Hematopoietic multipotent progenitor cell treated with erythropoietin and hydrocortisone succinate and interleukin-3 and kit ligand, for 6 days (in vitro differentiated cells): ENCODE results near the gene OR8B8.
"Not testable (repeated sequence)": the region's sequence is repeated elsewhere in the genome, so short reads cannot be mapped to it uniquely, and the experiment has no call there.

Experiments
- DNase-seq: peaks from one replicate; pipeline ENCODE4 v3.0.0-alpha.2; 2015

The OR8B8 gene

GRCh38 chr11:124445646-124446150 is at the start of gene OR8B8:
TSS of gene OR8B8 (minus strand) at chr11:124445696. CDS start at chr11:124441085, 4,611 bp downstream.
- DNase-seq = no peak

- DNase-seq = no peak
These were observed 47.6 kb upstream of the OR8B8 start for GRCh38 chr11:124493016-124493655.

- peak; percentile 8 for DNase-seq
These were observed 37.9 kb upstream of the OR8B8 start for GRCh38 chr11:124483422-124483821.

- peak; percentile 64 for DNase-seq
These were observed 37.1 kb upstream of the OR8B8 start for GRCh38 chr11:124482362-124483147.

GRCh38 chr11:124481365-124482323 is 36.1 kb upstream of the OR8B8 start:
- peak; percentile 79 for DNase-seq

GRCh38 chr11:124479561-124479960 is 34.1 kb upstream of the OR8B8 start:
- DNase-seq = no peak

- no peak for DNase-seq
These were observed 29.8 kb upstream of the OR8B8 start for GRCh38 chr11:124475265-124475664.

GRCh38 chr11:124474779-124475178 is 29.3 kb upstream of the OR8B8 start:
- DNase-seq = no peak

GRCh38 chr11:124474079-124474478 is 28.6 kb upstream of the OR8B8 start:
- no peak for DNase-seq

- DNase-seq = no peak
These were observed 28.0 kb upstream of the OR8B8 start for GRCh38 chr11:124473476-124473875.

GRCh38 chr11:124470561-124471227 is 25.2 kb upstream of the OR8B8 start:
- no peak for DNase-seq

- no peak for DNase-seq
These were observed 22.0 kb upstream of the OR8B8 start for GRCh38 chr11:124467381-124467927.

- DNase-seq = no peak
These were observed 19.9 kb upstream of the OR8B8 start for GRCh38 chr11:124465368-124465767.

GRCh38 chr11:124463990-124464389 is 18.5 kb upstream of the OR8B8 start:
- DNase-seq = no peak

- no peak for DNase-seq
These were observed 17.8 kb upstream of the OR8B8 start for GRCh38 chr11:124463324-124463723.

GRCh38 chr11:124460459-124460858 is 15.0 kb upstream of the OR8B8 start:
- no peak for DNase-seq

- DNase-seq = not testable (repeated sequence)
These were observed 13.9 kb upstream of the OR8B8 start for GRCh38 chr11:124459379-124459778.

GRCh38 chr11:124454552-124454951 is 9.1 kb upstream of the OR8B8 start:
- no peak for DNase-seq

- DNase-seq = no peak
These were observed 1.4 kb upstream of the OR8B8 start for GRCh38 chr11:124446916-124447315.

- DNase-seq = no peak
These were observed 2.6 kb downstream of the OR8B8 start for GRCh38 chr11:124442847-124443246.

- DNase-seq = no peak
These were observed 3.1 kb downstream of the OR8B8 start for GRCh38 chr11:124442442-124442841.

GRCh38 chr11:124441519-124441918 is 4.0 kb downstream of the OR8B8 start:
- no peak for DNase-seq
